A673 (cell line): ENCODE measurements around the gene KNCN.

Experiments
- CTCF ChIP-seq: fragments of 300-800, 200-600 bp; sonication (generic); conservative IDR thresholded peaks from 2 replicates; pipeline ENCODE4 v1.5.1; 2017; ENCODE audit warnings: low read depth, mild to moderate bottlenecking, antibody characterized with exemption, low read length, moderate library complexity, mixed read lengths
- EZH2 ChIP-seq: fragments of 200-600 bp; sonication (generic); IDR thresholded peaks from 2 replicates; pipeline ENCODE4 v1.6.1; 2017; ENCODE audit warnings: borderline replicate concordance, low read depth, mild to moderate bottlenecking, mixed read lengths, antibody characterized with exemption, low read length; ENCODE audit not compliant: poor library complexity, severe bottlenecking

GRCh38 chr1:46563341-46563740 lies 11.9 kb upstream of the KNCN start:
- TF ChIP-seq CTCF: no peak
- TF ChIP-seq EZH2: no peak
